Measurements from ENCODE around the gene CPLX4.

DNA sequence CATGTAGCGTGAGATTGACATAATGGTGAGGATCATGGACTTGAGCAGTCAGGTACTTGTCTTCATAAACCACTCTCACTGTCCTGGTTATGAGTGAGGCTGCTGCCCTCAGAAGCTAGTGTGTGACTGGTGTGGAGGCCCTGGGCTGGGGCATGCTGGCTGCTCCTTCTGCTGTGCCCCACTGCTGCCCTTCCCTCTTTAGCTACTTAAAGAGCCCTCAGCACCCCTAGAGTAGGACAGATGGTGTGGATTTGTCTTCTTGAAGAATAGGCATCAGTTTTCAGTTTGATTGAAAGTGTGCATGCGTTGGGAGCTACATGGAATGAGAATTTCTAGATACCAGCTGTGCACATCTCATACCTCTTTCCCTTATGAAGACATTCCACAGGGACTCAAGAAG lies 15.4 kb downstream of the CPLX4 start:
- TF ChIP-seq EZH2 (IDR thresholded peaks at IDR 0.05; ENCODE audit: borderline replicate concordance, insufficient read depth, low read depth, low read length, poor library complexity, severe bottlenecking), result no peak
- TF ChIP-seq, protein P1, sequence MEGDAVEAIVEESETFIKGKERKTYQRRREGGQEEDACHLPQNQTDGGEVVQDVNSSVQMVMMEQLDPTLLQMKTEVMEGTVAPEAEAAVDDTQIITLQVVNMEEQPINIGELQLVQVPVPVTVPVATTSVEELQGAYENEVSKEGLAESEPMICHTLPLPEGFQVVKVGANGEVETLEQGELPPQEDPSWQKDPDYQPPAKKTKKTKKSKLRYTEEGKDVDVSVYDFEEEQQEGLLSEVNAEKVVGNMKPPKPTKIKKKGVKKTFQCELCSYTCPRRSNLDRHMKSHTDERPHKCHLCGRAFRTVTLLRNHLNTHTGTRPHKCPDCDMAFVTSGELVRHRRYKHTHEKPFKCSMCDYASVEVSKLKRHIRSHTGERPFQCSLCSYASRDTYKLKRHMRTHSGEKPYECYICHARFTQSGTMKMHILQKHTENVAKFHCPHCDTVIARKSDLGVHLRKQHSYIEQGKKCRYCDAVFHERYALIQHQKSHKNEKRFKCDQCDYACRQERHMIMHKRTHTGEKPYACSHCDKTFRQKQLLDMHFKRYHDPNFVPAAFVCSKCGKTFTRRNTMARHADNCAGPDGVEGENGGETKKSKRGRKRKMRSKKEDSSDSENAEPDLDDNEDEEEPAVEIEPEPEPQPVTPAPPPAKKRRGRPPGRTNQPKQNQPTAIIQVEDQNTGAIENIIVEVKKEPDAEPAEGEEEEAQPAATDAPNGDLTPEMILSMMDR (IDR thresholded peaks at IDR 0.05), result no peak

All from B cell (primary cell).